SHP77 (cell line): Measurements from ENCODE around the gene ZMYND12.

ENCODE experiments used
- DNase-seq, 2 experiments: peaks; one replicate each; lab custom pipeline; 2025; lab: John Stamatoyannopoulos, UW

Gene ZMYND12

GRCh38 chr1:42392255-42392654 is 63.6 kb downstream of the ZMYND12 start:
- DNase-seq: peak; percentile 22 to 32

- DNase-seq: no peak
Measured at GRCh38 chr1:42386051-42386450, 69.8 kb downstream of the ZMYND12 start.

GRCh38 chr1:42385283-42385682 is 70.5 kb downstream of the ZMYND12 start:
- no peak for DNase-seq

DNA sequence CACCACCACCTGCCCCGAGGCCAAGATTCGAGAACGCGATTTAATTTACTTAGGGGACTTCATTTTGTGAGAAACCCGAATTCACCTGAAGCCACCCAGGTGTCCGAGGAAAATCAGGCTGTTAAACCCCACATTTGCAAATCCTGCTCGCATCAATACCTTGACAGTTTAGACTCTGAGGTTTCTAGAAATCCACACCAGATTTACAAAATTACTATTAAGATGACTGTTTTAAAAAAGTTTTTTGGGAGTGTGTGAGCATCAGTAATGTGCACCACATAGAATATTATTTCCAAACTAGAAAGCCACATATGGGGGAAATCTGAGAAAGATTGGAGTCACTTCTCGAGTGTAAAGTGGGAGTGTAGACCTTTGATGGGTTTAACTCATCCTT is 74.5 kb downstream of the ZMYND12 start:
- no peak for DNase-seq

DNA sequence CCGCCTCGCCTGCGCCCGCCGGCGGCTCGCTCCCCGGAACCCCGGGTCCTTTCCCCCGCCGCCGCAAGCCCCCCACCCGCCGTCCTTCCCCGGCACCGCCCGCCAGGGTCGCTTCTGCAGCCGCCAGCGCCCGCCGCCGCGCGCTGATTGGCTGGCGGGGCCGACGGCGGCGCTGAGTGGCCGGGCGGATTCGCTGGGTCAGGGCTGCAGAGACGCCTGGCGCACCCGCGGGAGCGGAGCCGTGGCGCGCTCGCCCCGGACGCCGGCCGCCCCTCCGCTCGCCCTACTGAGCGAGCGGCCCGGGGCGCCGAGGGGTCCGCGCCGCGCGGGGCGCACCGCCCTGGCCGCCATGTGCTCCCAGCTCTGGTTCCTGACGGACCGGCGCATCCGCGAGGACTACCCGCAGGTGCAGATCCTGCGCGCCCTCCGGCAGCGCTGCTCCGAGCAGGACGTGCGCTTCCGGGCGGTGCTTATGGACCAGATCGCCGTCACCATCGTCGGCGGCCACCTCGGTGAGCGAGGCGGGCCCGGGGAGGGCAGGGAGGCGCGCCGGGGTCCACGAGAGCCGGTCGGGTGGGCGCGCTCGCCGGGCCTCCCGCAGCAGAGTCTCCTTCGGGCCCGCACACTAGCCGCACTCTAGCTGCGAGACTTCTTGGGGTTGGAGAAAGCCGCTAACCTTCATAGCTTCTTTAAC is 75.1 kb downstream of the ZMYND12 start, which contains the start of gene RIMKLA:
TSS of gene RIMKLA (plus strand) at position 207 of the 694 bp plus-strand sequence. CDS start at position 350, 143 bp downstream.
- peak; percentile 67 to 81 for DNase-seq
